CD4-positive, CD25-positive, alpha-beta regulatory T cell (primary cell): ENCODE results near the gene TXK. TPM values are rescaled to one million over a fixed set of nuclear protein-coding genes. Genes with fewer than 3 reads are reported as not detected.
A peak's percentile ranks its signal among the peaks of the same experiment; 100 is the strongest.

Source experiments
- ATAC-seq, 2 donors: fragments of 150-1000 bp; cut with Tn5 transposase; one replicate each; pipeline ENCODE4 v1.10.0; 2021; ENCODE audit warnings: low read depth in 2 of 2, moderate number of reproducible peaks in 2 of 2, moderate library complexity in 1 of 2
- DNase-seq, 3 donors: peaks; one replicate each; pipeline versions ENCODE4 v3.0.0 to v3.0.0-alpha.2; 2012 to 2022; ENCODE audit warnings: mixed read lengths in 1 of 3
- H3K27ac ChIP-seq: one replicate; pipeline ENCODE4 v1.7.0; 2013; ENCODE audit warnings: mild to moderate bottlenecking, low read length; ENCODE audit not compliant: insufficient read depth, poor library complexity, severe bottlenecking
- H3K27me3 ChIP-seq: one replicate; pipeline ENCODE4 v1.7.0; 2013; ENCODE audit warnings: low read length; ENCODE audit not compliant: control insufficient read depth, insufficient read depth
- H3K36me3 ChIP-seq: one replicate; pipeline ENCODE4 v1.7.0; 2013; ENCODE audit warnings: mild to moderate bottlenecking, low read length, moderate library complexity; ENCODE audit not compliant: control insufficient read depth, insufficient read depth
- H3K4me1 ChIP-seq: 2 replicates; pipeline ENCODE4 v1.7.0; 2013; ENCODE audit warnings: mild to moderate bottlenecking, low read length; ENCODE audit not compliant: insufficient read depth, control insufficient read depth, poor library complexity, severe bottlenecking
- H3K4me3 ChIP-seq: one replicate; pipeline ENCODE4 v1.7.0; 2013; ENCODE audit warnings: low read depth, mild to moderate bottlenecking, low read length, moderate library complexity
- H3K9me3 ChIP-seq, 2 experiments: 1 replicate in 1 of 2; 2 replicates in 1 of 2; pipeline ENCODE4 v1.7.0; 2013; ENCODE audit warnings: low read length in 2 of 2, mild to moderate bottlenecking in 1 of 2, moderate library complexity in 1 of 2; ENCODE audit not compliant: control insufficient read depth in 2 of 2
- H3K27ac Mint-ChIP-seq, 3 donors: one replicate each; pipeline ENCODE4 v1.8.0; 2020 to 2022; ENCODE audit warnings: mild to moderate bottlenecking in 3 of 3, mixed read lengths in 3 of 3, moderate library complexity in 2 of 3
- H3K27me3 Mint-ChIP-seq: one replicate; pipeline ENCODE4 v1.8.0; 2022; ENCODE audit warnings: mild to moderate bottlenecking, mixed read lengths
- H3K36me3 Mint-ChIP-seq: one replicate; pipeline ENCODE4 v1.8.0; 2020; ENCODE audit warnings: mixed read lengths
- H3K4me1 Mint-ChIP-seq, 4 donors: one replicate each; pipeline ENCODE4 v1.8.0; 2020 to 2022; ENCODE audit warnings: mixed read lengths in 4 of 4, mild to moderate bottlenecking in 1 of 4
- H3K4me3 Mint-ChIP-seq, 4 donors: one replicate each; pipeline ENCODE4 v1.8.0; 2020 to 2022; ENCODE audit warnings: mild to moderate bottlenecking in 4 of 4, mixed read lengths in 4 of 4, moderate library complexity in 3 of 4
- H3K9me3 Mint-ChIP-seq, 7 donors: one replicate each; pipeline ENCODE4 v1.8.0; 2020 to 2022; ENCODE audit warnings: mixed read lengths in 7 of 7, mild to moderate bottlenecking in 3 of 7, moderate library complexity in 2 of 7
- polyA plus RNA-seq, 4 donors: library from polyadenylated mRNA; unstranded; fragments of 300-500 nt; fragmentation: Illumina TruSeq; gene quantifications; one replicate each; pipeline ENCODE4 v1.2.3, GENCODE V29; 2021
- total RNA-seq: library from RNA; stranded (reverse); gene quantifications from one replicate; pipeline ENCODE4 v1.2.3, GENCODE V29; 2022

TXK gene
- total and polyA plus RNA-seq, 5 donors from 2014 or later, result 38.3 to 77.2 (median 58.0) TPM

DNA sequence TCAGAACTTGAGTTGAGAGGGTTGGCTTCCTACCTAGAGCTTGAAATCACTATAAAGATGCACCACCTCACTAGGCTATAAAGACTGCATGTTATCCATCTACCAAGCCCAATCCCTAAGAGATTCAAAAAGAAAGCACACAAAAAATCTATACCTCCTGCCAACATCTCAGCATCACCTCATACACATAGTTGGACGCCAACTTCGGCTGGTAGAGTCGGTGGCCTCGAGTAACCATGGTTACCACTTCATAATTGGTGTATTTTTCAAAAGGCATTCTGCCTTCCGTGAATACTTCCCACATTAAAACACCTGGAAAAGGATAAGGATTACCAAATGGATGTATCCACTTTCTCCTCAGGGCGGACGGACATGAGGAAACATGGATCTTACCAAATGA is 4.5 kb upstream of the TXK start:
- ATAC-seq (no peak), DNase-seq (no peak)
- Histone ChIP-seq H3K9me3 (no peaks in the 10 kb centered on the region), H3K27ac (peak overlapping the region; percentile 80), H3K27me3 (no peaks in the 10 kb centered on the region), H3K4me3 (peak overlapping the region; percentile 75), H3K4me1 (peaks cover 69% of the 10 kb centered on the region), H3K36me3 (no peaks in the 10 kb centered on the region)
- H3K27me3 Mint-ChIP-seq, result no peaks in the 10 kb centered on the region
- no peaks in the 10 kb centered on the region for H3K36me3 Mint-ChIP-seq
- H3K4me1 Mint-ChIP-seq, result peaks cover 32 to 76% (median 50%) of the 10 kb centered on the region in 4 donors
- H3K4me3 Mint-ChIP-seq, result peak overlapping the region; percentile 61 to 83 (median 78)
- peak overlapping the region; percentile 88 to 99 (median 91) for H3K27ac Mint-ChIP-seq
- H3K9me3 Mint-ChIP-seq, result no peaks in the 10 kb centered on the region

DNA sequence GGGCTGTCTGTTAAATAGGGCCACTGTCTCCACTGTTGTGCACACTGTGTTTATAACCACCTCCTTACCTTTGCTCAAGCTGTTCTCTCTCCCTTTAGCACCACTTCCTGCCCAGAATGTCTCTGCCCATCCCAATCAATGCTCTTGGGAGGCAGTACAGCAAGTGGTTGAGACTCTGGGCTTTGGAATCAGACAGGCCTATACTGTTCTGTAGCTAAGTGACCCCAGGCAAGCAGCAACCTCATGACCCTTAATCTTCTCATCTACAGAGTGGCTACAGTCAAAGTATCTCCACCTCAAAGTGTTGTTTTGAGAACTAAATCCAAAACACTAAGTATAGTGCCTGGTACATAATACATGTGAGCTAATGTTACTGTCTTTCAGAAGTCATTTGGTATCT is 3.8 kb upstream of the TXK start:
- peak overlapping the region; percentile 88 to 99 (median 91) for H3K27ac Mint-ChIP-seq
- peak overlapping the region; percentile 80 for H3K27ac ChIP-seq
- no peaks in the 10 kb centered on the region for H3K36me3 Mint-ChIP-seq
- H3K4me1 Mint-ChIP-seq, result peaks cover 33 to 76% (median 50%) of the 10 kb centered on the region in 4 donors
- no peaks in the 10 kb centered on the region for H3K36me3 ChIP-seq
- H3K4me1 ChIP-seq, result peaks cover 74% of the 10 kb centered on the region
- ATAC-seq, result peak; percentile 32 to 38
- peak overlapping the region; percentile 61 to 83 (median 78) for H3K4me3 Mint-ChIP-seq
- H3K27me3 Mint-ChIP-seq, result no peaks in the 10 kb centered on the region
- H3K4me3 ChIP-seq, result peak overlapping the region; percentile 75
- no peaks in the 10 kb centered on the region for H3K9me3 ChIP-seq
- peak in 2 of 3 donors; percentile 26 to 64 for DNase-seq
- H3K9me3 Mint-ChIP-seq, result no peaks in the 10 kb centered on the region
- no peaks in the 10 kb centered on the region for H3K27me3 ChIP-seq

DNA sequence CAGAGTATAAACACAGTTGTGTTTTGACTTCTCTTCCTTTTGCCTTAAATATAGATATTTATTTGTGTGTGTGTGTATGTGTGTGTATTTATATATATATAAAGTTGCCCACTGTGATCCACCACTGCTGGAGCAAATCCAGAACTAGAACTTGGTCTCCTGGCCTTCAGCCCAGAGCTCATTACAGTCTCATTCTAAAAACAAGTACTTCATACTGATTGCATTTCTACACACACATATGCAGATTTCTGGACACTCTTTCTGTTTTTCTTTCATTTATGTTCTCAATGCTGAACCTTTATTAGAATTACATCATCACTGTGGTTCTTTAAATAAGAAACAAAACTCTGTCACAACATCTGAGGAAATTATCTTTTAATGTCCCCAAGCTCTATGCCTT is 381 bp downstream of the TXK start:
- ATAC-seq (no peak), DNase-seq (no peak)
- Mint-ChIP-seq H3K9me3 (no peaks in the 10 kb centered on the region), H3K36me3 (peaks cover 23% of the 10 kb centered on the region), H3K4me3 (peak overlapping the region; percentile 92 to 97 (median 94)), H3K27me3 (peaks cover 2% of the 10 kb centered on the region), H3K4me1 (peaks cover 39 to 81% (median 63%) of the 10 kb centered on the region in 4 donors), H3K27ac (peak overlapping the region; percentile 88 to 99 (median 94))
- Histone ChIP-seq H3K27ac (peak overlapping the region; percentile 80), H3K4me3 (peak overlapping the region; percentile 89), H3K36me3 (no peaks in the 10 kb centered on the region), H3K4me1 (peaks cover 91% of the 10 kb centered on the region), H3K27me3 (no peaks in the 10 kb centered on the region), H3K9me3 (no peaks in the 10 kb centered on the region)

DNA sequence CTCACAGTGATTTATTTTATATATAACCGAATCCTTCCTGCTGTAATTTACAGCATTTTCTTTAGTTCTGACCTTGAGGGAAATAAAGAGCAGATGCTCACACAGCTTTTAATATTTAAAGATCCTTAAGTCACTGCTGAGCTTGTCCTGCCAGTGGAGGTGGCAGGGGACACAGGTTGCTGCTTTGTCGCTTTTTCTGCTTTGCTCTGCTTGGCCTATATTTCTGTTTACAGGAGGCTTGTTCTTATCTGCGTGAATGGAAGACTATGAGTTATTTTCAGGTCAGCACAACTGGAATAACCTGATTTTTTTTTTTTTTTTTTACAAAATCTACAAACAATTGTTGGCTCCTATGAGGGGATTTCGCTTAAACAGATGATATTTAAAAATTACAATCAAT is 2.3 kb downstream of the TXK start:
- Histone ChIP-seq H3K27ac (peak overlapping the region; percentile 80), H3K9me3 (no peaks in the 10 kb centered on the region), H3K4me3 (peak overlapping the region; percentile 89), H3K27me3 (no peaks in the 10 kb centered on the region), H3K4me1 (peaks cover 88% of the 10 kb centered on the region), H3K36me3 (no peaks in the 10 kb centered on the region)
- Mint-ChIP-seq H3K9me3 (no peaks in the 10 kb centered on the region), H3K27ac (peak overlapping the region; percentile 88 to 99 (median 91)), H3K4me1 (peaks cover 34 to 81% (median 60%) of the 10 kb centered on the region in 4 donors), H3K36me3 (peaks cover 30% of the 10 kb centered on the region), H3K27me3 (peaks cover 9% of the 10 kb centered on the region), H3K4me3 (peak overlapping the region; percentile 92 to 98 (median 94))
- DNase-seq (peak in 1 of 3 donors; percentile 23), ATAC-seq (no peak)

DNA sequence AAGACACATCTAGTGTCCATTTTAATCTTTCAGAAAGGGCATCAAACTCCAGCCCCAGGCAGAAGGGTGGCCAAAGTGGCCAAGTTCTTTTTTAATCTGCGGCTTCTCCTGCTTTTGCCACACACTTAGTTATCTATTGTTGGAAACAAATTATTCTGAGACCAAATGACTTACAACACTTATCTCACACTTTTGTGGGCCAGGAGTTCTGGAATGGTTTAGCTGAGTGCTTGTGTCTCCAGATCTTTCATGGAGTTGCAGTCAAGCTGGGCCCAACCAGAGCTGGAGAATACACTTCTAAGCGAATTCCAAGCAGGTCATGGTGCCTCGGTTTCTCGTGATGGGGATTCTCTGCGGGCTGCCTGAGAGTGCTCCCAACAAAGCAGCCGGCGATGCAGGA is 4.0 kb downstream of the TXK start:
- Mint-ChIP-seq H3K4me3 (peak overlapping the region; percentile 92 to 98 (median 94)), H3K27me3 (peaks cover 9% of the 10 kb centered on the region), H3K9me3 (no peaks in the 10 kb centered on the region), H3K4me1 (peaks cover 42 to 82% (median 63%) of the 10 kb centered on the region in 4 donors), H3K27ac (peak overlapping the region; percentile 88 to 99 (median 91)), H3K36me3 (peaks cover 35% of the 10 kb centered on the region)
- H3K36me3 ChIP-seq, result no peaks in the 10 kb centered on the region
- H3K9me3 ChIP-seq, result no peaks in the 10 kb centered on the region
- H3K4me3 ChIP-seq, result peak overlapping the region; percentile 89
- DNase-seq, result no peak
- H3K27me3 ChIP-seq, result no peaks in the 10 kb centered on the region
- H3K27ac ChIP-seq, result peak overlapping the region; percentile 79
- no peak for ATAC-seq
- peaks cover 82% of the 10 kb centered on the region for H3K4me1 ChIP-seq

DNA sequence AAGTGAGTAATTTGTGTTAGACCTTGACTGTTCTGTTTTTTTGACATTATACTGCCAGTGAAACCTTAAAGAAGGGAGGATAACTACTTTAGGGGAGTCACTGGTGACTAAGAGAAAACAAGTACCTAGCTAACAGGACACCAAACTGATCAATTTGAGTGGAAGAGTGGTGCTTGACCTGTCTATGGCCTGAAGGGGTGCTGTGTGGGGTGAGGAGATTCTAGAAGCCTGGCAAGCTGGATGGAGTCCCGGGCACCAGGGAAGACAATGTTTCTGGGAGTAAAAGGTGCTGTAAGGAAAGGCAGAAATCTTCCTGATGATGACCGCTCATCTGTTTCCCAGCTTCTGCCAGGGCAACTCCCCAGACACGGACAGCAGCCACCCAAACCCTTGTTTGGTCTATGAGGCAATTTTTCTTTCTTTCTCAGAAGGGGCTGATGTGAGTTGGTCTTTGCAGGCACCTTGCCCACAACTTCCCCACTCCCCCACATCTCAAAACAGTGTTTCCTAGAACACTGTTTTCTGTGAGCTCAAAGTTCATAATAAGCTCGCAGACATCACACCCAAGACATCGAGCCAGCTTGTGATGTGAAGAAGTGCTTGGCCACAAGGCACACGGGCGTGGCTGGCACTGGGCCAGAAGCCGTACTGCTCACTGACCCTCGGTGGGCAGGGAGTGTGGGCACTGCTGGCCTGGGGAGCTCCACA is 4.6 kb downstream of the TXK start:
- Histone ChIP-seq H3K27me3 (no peaks in the 10 kb centered on the region), H3K36me3 (no peaks in the 10 kb centered on the region), H3K4me3 (peak overlapping the region; percentile 89), H3K27ac (peak overlapping the region; percentile 79), H3K9me3 (no peaks in the 10 kb centered on the region), H3K4me1 (peaks cover 78% of the 10 kb centered on the region)
- H3K27ac Mint-ChIP-seq, result peak overlapping the region; percentile 88 to 99 (median 91)
- peaks cover 35% of the 10 kb centered on the region for H3K36me3 Mint-ChIP-seq
- DNase-seq (peak in 1 of 3 donors; percentile 89), ATAC-seq (peak; percentile 42 to 51)
- peaks cover 46 to 82% (median 63%) of the 10 kb centered on the region in 4 donors for H3K4me1 Mint-ChIP-seq
- peak overlapping the region; percentile 92 to 98 (median 94) for H3K4me3 Mint-ChIP-seq
- H3K9me3 Mint-ChIP-seq, result no peaks in the 10 kb centered on the region
- H3K27me3 Mint-ChIP-seq, result peaks cover 9% of the 10 kb centered on the region

DNA sequence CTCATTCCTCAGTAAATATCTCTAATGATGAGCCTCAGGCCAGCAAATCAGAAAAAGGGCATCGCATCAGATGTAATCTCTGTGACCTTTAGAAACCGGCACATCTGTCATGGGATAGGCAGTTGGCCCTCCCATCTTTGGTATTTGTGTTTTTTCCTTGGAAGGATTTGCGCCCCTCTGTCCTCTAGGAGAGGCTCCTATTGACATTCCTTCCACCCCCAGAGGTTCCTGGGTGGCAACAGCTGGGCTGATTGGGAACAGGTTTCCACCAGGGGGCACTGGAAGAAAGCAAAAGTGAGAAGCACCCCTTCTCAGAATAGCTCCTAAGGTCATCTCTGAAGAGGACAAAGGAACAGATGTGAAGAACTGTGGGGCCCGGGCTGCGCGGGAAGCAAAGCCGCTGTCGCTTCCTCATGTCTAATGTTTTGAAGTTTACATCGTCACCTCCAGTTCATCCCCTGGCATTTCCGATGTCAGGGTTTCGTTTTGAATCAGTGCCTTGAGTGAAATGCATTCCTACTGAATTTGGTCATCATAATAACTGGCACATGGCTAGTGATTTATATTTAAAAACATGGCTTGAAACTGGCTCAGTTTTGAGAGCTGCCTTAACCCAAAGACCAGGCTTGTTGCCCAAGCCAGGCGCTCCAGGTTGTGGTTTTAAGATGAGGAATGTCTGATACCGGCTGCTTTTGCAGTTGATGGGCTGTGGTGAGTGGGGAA is 6.2 kb downstream of the TXK start:
- DNase-seq (peak; percentile 39 to 90 (median 65)), ATAC-seq (peak; percentile 77)
- Histone ChIP-seq H3K9me3 (no peaks in the 10 kb centered on the region), H3K36me3 (no peaks in the 10 kb centered on the region), H3K4me1 (peaks cover 71% of the 10 kb centered on the region), H3K27ac (peak overlapping the region; percentile 79), H3K4me3 (peak overlapping the region; percentile 66), H3K27me3 (no peaks in the 10 kb centered on the region)
- no peaks in the 10 kb centered on the region for H3K9me3 Mint-ChIP-seq
- H3K27me3 Mint-ChIP-seq, result peaks cover 9% of the 10 kb centered on the region
- peaks cover 40 to 88% (median 69%) of the 10 kb centered on the region in 4 donors for H3K4me1 Mint-ChIP-seq
- H3K27ac Mint-ChIP-seq, result peak overlapping the region; percentile 88 to 99 (median 91)
- peaks cover 42% of the 10 kb centered on the region for H3K36me3 Mint-ChIP-seq
- peak overlapping the region; percentile 88 to 95 (median 93) for H3K4me3 Mint-ChIP-seq
